ENCODE measurements around the gene RBM20. TPM values are rescaled to one million over a fixed set of nuclear protein-coding genes. Genes with fewer than 3 reads are reported as not detected.
"Not testable (repeated sequence)": the region's sequence is repeated elsewhere in the genome, so short reads cannot be mapped to it uniquely, and the experiment has no call there.

RBM20 gene
- polyA plus RNA-seq, 1 experiment = 0.11 TPM

- CTCF ChIA-PET = no interaction called here
- POLR2A ChIA-PET = no interaction called here
- TF ChIP-seq CTCF (IDR thresholded peaks at IDR 0.05; ENCODE audit: low read depth, low read length) = no peak
- H3K4me3 ChIP-seq (ENCODE audit: low read depth, low read length) = no peak overlapping the region
- H3K27ac ChIP-seq (ENCODE audit: low read depth, low read length) = no peak overlapping the region
- H3K27me3 ChIP-seq (ENCODE audit: control insufficient read depth, insufficient read depth, low read length) = no peaks in the 10 kb centered on the region
- no peak for DNase-seq (ENCODE audit: low read depth, low spot score)
- no peaks in the 10 kb centered on the region for H3K9me3 ChIP-seq (ENCODE audit: control insufficient read depth, insufficient read depth, low read length)
These were observed 219.8 kb downstream of the RBM20 start for GRCh38 chr10:110863956-110864355.

- Histone ChIP-seq H3K27ac (ENCODE audit: low read depth, low read length) (no peak overlapping the region), H3K9me3 (ENCODE audit: control insufficient read depth, insufficient read depth, low read length) (no peaks in the 10 kb centered on the region), H3K4me3 (ENCODE audit: low read depth, low read length) (no peak overlapping the region), H3K27me3 (ENCODE audit: control insufficient read depth, insufficient read depth, low read length) (no peaks in the 10 kb centered on the region)
- no peak for TF ChIP-seq CTCF (IDR thresholded peaks at IDR 0.05; ENCODE audit: low read depth, low read length)
- DNase-seq (ENCODE audit: low read depth, low spot score) = no peak
- ChIA-PET CTCF (interaction anchor here (0.6 kb wide), 1 partner anchor 62 kb away, joined by 3 read pairs; no protein-coding TSS in a partner anchor), POLR2A (no interaction called here)
These were observed 220.6 kb downstream of the RBM20 start for GRCh38 chr10:110864662-110865140.

- H3K4me3 ChIP-seq (ENCODE audit: low read depth, low read length) = no peak overlapping the region
- TF ChIP-seq CTCF (IDR thresholded peaks at IDR 0.05; ENCODE audit: low read depth, low read length) = no peak
- peak overlapping the region; percentile 23 for H3K27ac ChIP-seq (ENCODE audit: low read depth, low read length)
- ChIA-PET POLR2A (no interaction called here), CTCF (interaction anchor here (0.6 kb wide), 2 partner anchors 62 to 358 kb away, joined by 3 to 6 read pairs; no protein-coding TSS in a partner anchor)
- H3K9me3 ChIP-seq (ENCODE audit: control insufficient read depth, insufficient read depth, low read length) = no peaks in the 10 kb centered on the region
- H3K27me3 ChIP-seq (ENCODE audit: control insufficient read depth, insufficient read depth, low read length) = no peaks in the 10 kb centered on the region
- DNase-seq (ENCODE audit: low read depth, low spot score) = no peak
These were observed 221.2 kb downstream of the RBM20 start for GRCh38 chr10:110865186-110865808.

GRCh38 chr10:110865809-110866482 is 221.8 kb downstream of the RBM20 start:
- POLR2A ChIA-PET = no interaction called here
- Histone ChIP-seq H3K9me3 (ENCODE audit: control insufficient read depth, insufficient read depth, low read length) (no peaks in the 10 kb centered on the region), H3K27me3 (ENCODE audit: control insufficient read depth, insufficient read depth, low read length) (peaks cover 2% of the 10 kb centered on the region), H3K4me3 (ENCODE audit: low read depth, low read length) (no peak overlapping the region), H3K27ac (ENCODE audit: low read depth, low read length) (no peak overlapping the region)
- TF ChIP-seq CTCF (IDR thresholded peaks at IDR 0.05; ENCODE audit: low read depth, low read length) = no peak
- no peak for DNase-seq (ENCODE audit: low read depth, low spot score)
- CTCF ChIA-PET = interaction anchor here (0.6 kb wide), 1 partner anchor 359 kb away, joined by 6 read pairs; no protein-coding TSS in a partner anchor

GRCh38 chr10:110867011-110867806 is 223.1 kb downstream of the RBM20 start:
- H3K27me3 ChIP-seq (ENCODE audit: control insufficient read depth, insufficient read depth, low read length); POLR2A ChIA-PET; H3K9me3 ChIP-seq (ENCODE audit: control insufficient read depth, insufficient read depth, low read length); DNase-seq (ENCODE audit: low read depth, low spot score); H3K27ac ChIP-seq (ENCODE audit: low read depth, low read length); H3K4me3 ChIP-seq (ENCODE audit: low read depth, low read length): not testable (repeated sequence)
- CTCF ChIA-PET = interaction anchor here (1.4 kb wide), 1 partner anchor 8 kb away, joined by 3 read pairs; no protein-coding TSS in a partner anchor

All from AG04450 (cell line).